Neural cell (in vitro differentiated cells): ENCODE measurements around the gene IGF2R. TPM values are rescaled to one million over a fixed set of nuclear protein-coding genes. Genes with fewer than 3 reads are reported as not detected.

Source experiments
- H2AFZ ChIP-seq: fragments of 200-600, 300-800 bp; sonication (generic), shearing (Covaris generic); 2 replicates; pipeline ENCODE4 v1.6.0; 2014; ENCODE audit warnings: low read depth, mild to moderate bottlenecking, antibody characterized with exemption, low read length, moderate library complexity
- H3F3A ChIP-seq: fragments of 200-600 bp; shearing (Covaris generic); 2 replicates; pipeline ENCODE4 v1.6.1; 2016; ENCODE audit warnings: mild to moderate bottlenecking, moderate library complexity, mixed read lengths, antibody characterized with exemption, low read length; ENCODE audit not compliant: insufficient read depth, poor library complexity, severe bottlenecking
- H3K27ac ChIP-seq: fragments of 200-600, 300-800 bp; sonication (generic), shearing (Covaris generic); 2 replicates; pipeline ENCODE4 v1.5.1; 2014; ENCODE audit warnings: mild to moderate bottlenecking, low read length, moderate library complexity
- H3K27me3 ChIP-seq: fragments of 300-800, 200-600 bp; sonication (generic), shearing (Covaris generic); 2 replicates; pipeline ENCODE4 v1.6.0; 2014; ENCODE audit warnings: mild to moderate bottlenecking, low read depth, low read length, moderate library complexity; ENCODE audit not compliant: insufficient read depth
- H3K36me3 ChIP-seq: fragments of 300-800, 200-600 bp; sonication (generic), shearing (Covaris generic); 2 replicates; pipeline ENCODE4 v1.5.1; 2014; ENCODE audit warnings: mild to moderate bottlenecking, antibody characterized with exemption, low read length, moderate library complexity; ENCODE audit not compliant: insufficient read depth
- H3K4me2 ChIP-seq: fragments of 300-800, 200-600 bp; sonication (generic), shearing (Covaris generic); 2 replicates; pipeline ENCODE4 v1.6.0; 2014; ENCODE audit warnings: mild to moderate bottlenecking, low read length
- H3K4me3 ChIP-seq: fragments of 300-800, 200-600 bp; sonication (generic), shearing (Covaris generic); 2 replicates; pipeline ENCODE4 v1.5.1; 2014; ENCODE audit warnings: mild to moderate bottlenecking, low read length, moderate library complexity
- H3K79me2 ChIP-seq: fragments of 200-600 bp; shearing (Covaris generic); replicated peaks from 2 replicates; pipeline ENCODE4 v1.6.0; 2014; ENCODE audit warnings: mild to moderate bottlenecking, low read length, moderate library complexity; ENCODE audit not compliant: insufficient read depth
- H3K9ac ChIP-seq: fragments of 300-800, 200-600 bp; sonication (generic), shearing (Covaris generic); 2 replicates; pipeline ENCODE4 v1.6.1; 2016; ENCODE audit warnings: mild to moderate bottlenecking, low read length, mixed read lengths
- H3K9me2 ChIP-seq: fragments of 200-600 bp; shearing (Covaris generic); 2 replicates; pipeline ENCODE4 v1.6.1; 2016; ENCODE audit warnings: mild to moderate bottlenecking, low read length, mixed read lengths; ENCODE audit not compliant: insufficient read depth
- H3K9me3 ChIP-seq: fragments of 200-600, 300-800 bp; sonication (generic), shearing (Covaris generic); 2 replicates; pipeline ENCODE4 v1.6.1; 2016; ENCODE audit warnings: mild to moderate bottlenecking, mixed run types, low read length, moderate library complexity, mixed read lengths
- H4K20me1 ChIP-seq: fragments of 200-600 bp; shearing (Covaris generic); 2 replicates; pipeline ENCODE4 v1.6.1; 2016; ENCODE audit warnings: mild to moderate bottlenecking, mixed run types; ENCODE audit not compliant: insufficient read depth
- EP300 ChIP-seq: fragments of 450-650 bp; conservative IDR thresholded peaks from 2 replicates; pipeline ENCODE4 v1.6.1; 2014; ENCODE audit warnings: antibody characterized with exemption, mild to moderate bottlenecking, moderate library complexity; ENCODE audit not compliant: poor library complexity, severe bottlenecking
- EZH2 ChIP-seq: fragments of 200-600, 300-800 bp; shearing (Covaris generic), sonication (generic); IDR thresholded peaks from 2 replicates; pipeline ENCODE4 v1.6.1; 2014; ENCODE audit warnings: antibody characterized with exemption, low read length, borderline replicate concordance, mild to moderate bottlenecking; ENCODE audit not compliant: insufficient read depth, poor library complexity, severe bottlenecking
- MXI1 ChIP-seq: fragments of 450-650 bp; conservative IDR thresholded peaks from 2 replicates; pipeline ENCODE4 v1.6.1; 2014; ENCODE audit warnings: antibody characterized with exemption, mild to moderate bottlenecking; ENCODE audit not compliant: poor library complexity, severe bottlenecking
- POLR2AphosphoS5 ChIP-seq: IDR thresholded peaks from 2 replicates; pipeline ENCODE4 v1.6.1; 2012
- RAD21 ChIP-seq: fragments of 450-650 bp; conservative IDR thresholded peaks from 2 replicates; pipeline ENCODE4 v1.6.1; 2014; ENCODE audit warnings: antibody characterized with exemption, mild to moderate bottlenecking, moderate library complexity
- SMC3 ChIP-seq: fragments of 450-650 bp; conservative IDR thresholded peaks from 2 replicates; pipeline ENCODE4 v1.6.1; 2014; ENCODE audit warnings: antibody characterized with exemption, mild to moderate bottlenecking, moderate library complexity; ENCODE audit not compliant: poor library complexity
- TAF1 ChIP-seq: IDR thresholded peaks from 2 replicates; pipeline ENCODE4 v1.6.1; 2012; ENCODE audit warnings: low read depth
- polyA plus RNA-seq: library from polyadenylated mRNA; depleted of rRNA; stranded (reverse); fragments of >200 nt; gene quantifications from 2 replicates; pipeline ENCODE4 v1.2.3, GENCODE V29; 2014
- TF ChIP-seq, protein P1 (sequence below): fragments of 450-650 bp; IDR thresholded peaks from 2 replicates; pipeline ENCODE4 v1.5.1; 2014; ENCODE audit warnings: antibody characterized with exemption, mild to moderate bottlenecking, moderate library complexity; ENCODE audit not compliant: poor library complexity, severe bottlenecking
- TF ChIP-seq, protein P2 (sequence below): IDR thresholded peaks from 2 replicates; pipeline ENCODE4 v1.6.1; 2012; ENCODE audit warnings: borderline replicate concordance

Gene IGF2R
- polyA plus RNA-seq, 1 donor from 2014 or later: 15.0 TPM

DNA sequence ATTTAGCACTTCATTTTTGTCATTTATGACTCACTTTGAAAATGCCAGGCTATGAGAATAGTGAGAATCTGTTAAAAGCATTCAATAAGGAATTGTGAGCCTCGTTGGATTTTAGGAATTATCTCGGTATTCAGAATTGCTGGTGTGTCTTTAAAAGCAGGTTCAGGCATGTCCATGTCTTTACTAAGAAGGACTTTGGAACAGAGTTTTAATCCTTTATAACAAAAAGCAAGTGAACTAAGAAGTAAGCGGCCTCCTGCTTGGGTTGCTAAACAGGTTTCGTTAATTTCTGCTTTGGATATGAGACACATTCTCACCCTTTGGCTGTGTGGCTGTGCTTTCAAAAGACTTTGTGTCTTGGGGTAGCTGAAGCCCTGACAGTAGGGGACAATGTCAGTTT lies 74.9 kb downstream of the IGF2R start:
- no peaks in the 10 kb centered on the region for H4K20me1 ChIP-seq
- H3K4me3 ChIP-seq: no peak overlapping the region
- no peaks in the 10 kb centered on the region for H3K9me3 ChIP-seq
- H3K27ac ChIP-seq: no peak overlapping the region
- no peak overlapping the region for H3K9ac ChIP-seq
- H3K79me2 ChIP-seq: no peaks in the 10 kb centered on the region
- no peak overlapping the region for H2AFZ ChIP-seq
- H3K4me2 ChIP-seq: no peak overlapping the region
- no peaks in the 10 kb centered on the region for H3F3A ChIP-seq
- TF ChIP-seq SMC3: no peak
- peaks cover 12% of the 10 kb centered on the region for H3K36me3 ChIP-seq
- H3K27me3 ChIP-seq: no peaks in the 10 kb centered on the region
- no peaks in the 10 kb centered on the region for H3K9me2 ChIP-seq

DNA sequence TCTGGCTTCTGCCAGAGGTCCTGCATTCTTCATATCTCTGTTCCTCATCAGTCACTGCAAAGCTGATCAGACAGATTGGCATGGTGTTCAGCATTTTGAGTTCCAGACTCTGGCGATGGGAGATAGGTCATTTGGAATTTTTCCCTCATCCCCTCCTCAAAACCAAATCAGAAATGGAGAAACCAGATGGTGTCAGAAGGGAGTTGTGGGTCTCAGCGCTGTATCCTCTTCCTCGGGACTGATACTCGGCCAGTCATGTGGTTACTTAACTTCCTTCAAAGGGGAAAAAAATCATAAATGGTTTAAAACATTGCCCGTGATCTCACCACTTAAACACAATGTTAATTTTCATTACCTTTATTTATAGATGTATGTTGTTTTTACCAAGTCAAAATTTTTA lies 75.8 kb downstream of the IGF2R start:
- peaks cover 12% of the 10 kb centered on the region for H3K36me3 ChIP-seq
- no peak overlapping the region for H3K9ac ChIP-seq

DNA sequence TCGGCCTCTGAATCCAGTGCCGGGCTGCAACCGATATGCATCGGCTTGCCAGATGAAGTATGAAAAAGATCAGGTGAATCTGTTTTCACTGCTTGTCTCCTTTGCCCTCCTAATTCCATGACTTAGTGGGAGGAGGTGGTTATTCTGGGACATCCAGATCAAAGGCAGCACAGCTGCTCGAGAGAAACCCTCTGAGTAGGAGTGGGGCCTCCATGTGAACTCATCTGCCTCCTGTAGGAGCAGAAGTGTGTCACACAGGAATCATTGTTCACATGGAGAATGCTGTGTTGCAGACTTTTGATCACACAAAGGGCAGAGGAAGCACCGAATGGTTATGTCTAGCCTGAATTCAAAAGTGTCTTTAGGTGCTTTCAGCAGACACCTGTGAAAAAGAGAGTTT lies 79.6 kb downstream of the IGF2R start:
- no peaks in the 10 kb centered on the region for H3K27me3 ChIP-seq
- H3K4me3 ChIP-seq: no peak overlapping the region
- H3K79me2 ChIP-seq: no peaks in the 10 kb centered on the region
- no peak overlapping the region for H3K9ac ChIP-seq
- no peak overlapping the region for H2AFZ ChIP-seq
- no peaks in the 10 kb centered on the region for H3K9me2 ChIP-seq
- TF ChIP-seq, protein P1, sequence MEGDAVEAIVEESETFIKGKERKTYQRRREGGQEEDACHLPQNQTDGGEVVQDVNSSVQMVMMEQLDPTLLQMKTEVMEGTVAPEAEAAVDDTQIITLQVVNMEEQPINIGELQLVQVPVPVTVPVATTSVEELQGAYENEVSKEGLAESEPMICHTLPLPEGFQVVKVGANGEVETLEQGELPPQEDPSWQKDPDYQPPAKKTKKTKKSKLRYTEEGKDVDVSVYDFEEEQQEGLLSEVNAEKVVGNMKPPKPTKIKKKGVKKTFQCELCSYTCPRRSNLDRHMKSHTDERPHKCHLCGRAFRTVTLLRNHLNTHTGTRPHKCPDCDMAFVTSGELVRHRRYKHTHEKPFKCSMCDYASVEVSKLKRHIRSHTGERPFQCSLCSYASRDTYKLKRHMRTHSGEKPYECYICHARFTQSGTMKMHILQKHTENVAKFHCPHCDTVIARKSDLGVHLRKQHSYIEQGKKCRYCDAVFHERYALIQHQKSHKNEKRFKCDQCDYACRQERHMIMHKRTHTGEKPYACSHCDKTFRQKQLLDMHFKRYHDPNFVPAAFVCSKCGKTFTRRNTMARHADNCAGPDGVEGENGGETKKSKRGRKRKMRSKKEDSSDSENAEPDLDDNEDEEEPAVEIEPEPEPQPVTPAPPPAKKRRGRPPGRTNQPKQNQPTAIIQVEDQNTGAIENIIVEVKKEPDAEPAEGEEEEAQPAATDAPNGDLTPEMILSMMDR: no peak
- TF ChIP-seq EZH2 (no peak), RAD21 (no peak), EP300 (no peak), SMC3 (no peak), POLR2AphosphoS5 (no peak), TAF1 (no peak), MXI1 (no peak)
- TF ChIP-seq, protein P2, sequence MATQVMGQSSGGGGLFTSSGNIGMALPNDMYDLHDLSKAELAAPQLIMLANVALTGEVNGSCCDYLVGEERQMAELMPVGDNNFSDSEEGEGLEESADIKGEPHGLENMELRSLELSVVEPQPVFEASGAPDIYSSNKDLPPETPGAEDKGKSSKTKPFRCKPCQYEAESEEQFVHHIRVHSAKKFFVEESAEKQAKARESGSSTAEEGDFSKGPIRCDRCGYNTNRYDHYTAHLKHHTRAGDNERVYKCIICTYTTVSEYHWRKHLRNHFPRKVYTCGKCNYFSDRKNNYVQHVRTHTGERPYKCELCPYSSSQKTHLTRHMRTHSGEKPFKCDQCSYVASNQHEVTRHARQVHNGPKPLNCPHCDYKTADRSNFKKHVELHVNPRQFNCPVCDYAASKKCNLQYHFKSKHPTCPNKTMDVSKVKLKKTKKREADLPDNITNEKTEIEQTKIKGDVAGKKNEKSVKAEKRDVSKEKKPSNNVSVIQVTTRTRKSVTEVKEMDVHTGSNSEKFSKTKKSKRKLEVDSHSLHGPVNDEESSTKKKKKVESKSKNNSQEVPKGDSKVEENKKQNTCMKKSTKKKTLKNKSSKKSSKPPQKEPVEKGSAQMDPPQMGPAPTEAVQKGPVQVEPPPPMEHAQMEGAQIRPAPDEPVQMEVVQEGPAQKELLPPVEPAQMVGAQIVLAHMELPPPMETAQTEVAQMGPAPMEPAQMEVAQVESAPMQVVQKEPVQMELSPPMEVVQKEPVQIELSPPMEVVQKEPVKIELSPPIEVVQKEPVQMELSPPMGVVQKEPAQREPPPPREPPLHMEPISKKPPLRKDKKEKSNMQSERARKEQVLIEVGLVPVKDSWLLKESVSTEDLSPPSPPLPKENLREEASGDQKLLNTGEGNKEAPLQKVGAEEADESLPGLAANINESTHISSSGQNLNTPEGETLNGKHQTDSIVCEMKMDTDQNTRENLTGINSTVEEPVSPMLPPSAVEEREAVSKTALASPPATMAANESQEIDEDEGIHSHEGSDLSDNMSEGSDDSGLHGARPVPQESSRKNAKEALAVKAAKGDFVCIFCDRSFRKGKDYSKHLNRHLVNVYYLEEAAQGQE: no peak
- no peaks in the 10 kb centered on the region for H3K9me3 ChIP-seq
- no peaks in the 10 kb centered on the region for H4K20me1 ChIP-seq
- H3K4me2 ChIP-seq: no peak overlapping the region
- H3F3A ChIP-seq: no peaks in the 10 kb centered on the region
- H3K36me3 ChIP-seq: peaks cover 3% of the 10 kb centered on the region
- no peak overlapping the region for H3K27ac ChIP-seq

More for the DNA sequence above, 75.8 kb downstream of the IGF2R start:
- Histone ChIP-seq H3K9me2 (no peaks in the 10 kb centered on the region), H4K20me1 (no peaks in the 10 kb centered on the region), H3K79me2 (no peaks in the 10 kb centered on the region), H3K27me3 (no peaks in the 10 kb centered on the region), H2AFZ (no peak overlapping the region), H3K9me3 (no peaks in the 10 kb centered on the region), H3K27ac (no peak overlapping the region), H3K4me3 (no peak overlapping the region), H3K4me2 (no peak overlapping the region), H3F3A (no peaks in the 10 kb centered on the region)
- no peak for TF ChIP-seq TAF1
